Colonic mucosa (tissue), 4 donors: ENCODE measurements around the gene LRMDA. TPM values are rescaled to one million over a fixed set of nuclear protein-coding genes. Genes with fewer than 3 reads are reported as not detected.

ENCODE experiments used
- DNase-seq: peaks from one replicate; pipeline ENCODE4 v3.0.0-alpha.2; 2020
- H3K27ac ChIP-seq: fragments of 200-600 bp; one replicate; pipeline ENCODE4 v1.8.0; 2021
- H3K27me3 ChIP-seq: fragments of 200-600 bp; one replicate; pipeline ENCODE4 v1.8.0; 2021
- H3K36me3 ChIP-seq: fragments of 200-600 bp; one replicate; pipeline ENCODE4 v1.8.0; 2021
- H3K4me1 ChIP-seq: fragments of 200-600 bp; one replicate; pipeline ENCODE4 v1.8.0; 2021; ENCODE audit warnings: mild to moderate bottlenecking
- H3K4me3 ChIP-seq: fragments of 200-600 bp; one replicate; pipeline ENCODE4 v1.8.0; 2021
- H3K9ac ChIP-seq, 2 donors: one replicate each; pipeline ENCODE4 v1.7.0; 2013; ENCODE audit warnings: control low read depth in 2 of 2, low read depth in 2 of 2, low read length in 2 of 2
- H3K9me3 ChIP-seq: fragments of 200-600 bp; one replicate; pipeline ENCODE4 v1.8.0; 2021
- CTCF ChIP-seq: fragments of 200-600 bp; IDR thresholded peaks from one replicate; pipeline ENCODE4 v1.8.0; 2022; ENCODE audit warnings: antibody characterized with exemption, mild to moderate bottlenecking
- intact Hi-C: fragments of 100-400 bp; cut with DNase I; formaldehyde crosslinking; loops from one replicate; pipeline ENCODE4 v1.14.1; 2022
- total RNA-seq, 2 donors: library from RNA; stranded (reverse); fragmentation: NEBNext Ultra II Directional in 1 of 2; extraction: Animal tissue kit (Norgen Biotek cat#: 25700) in 1 of 2; gene quantifications; one replicate each; pipeline ENCODE4 v1.2.1, GENCODE V29; 2021
- donor health status: healthy.
- donor health status: DM: no; HTN: no; CAD: no.
- donor health status: DM: no; HTN: no; CAD: no.

LRMDA gene
- total RNA-seq, 2 donors from 2014 or later = 2.5 to 5.2 TPM

GRCh38 chr10:75928231-75928630 is 496.8 kb downstream of the LRMDA start:
- Histone ChIP-seq H3K27ac (no peak overlapping the region), H3K36me3 (no peaks in the 10 kb centered on the region), H3K27me3 (no peaks in the 10 kb centered on the region), H3K4me1 (no peaks in the 10 kb centered on the region), H3K9me3 (no peaks in the 10 kb centered on the region), H3K4me3 (no peak overlapping the region), H3K9ac (no peak overlapping the region)
- no peak for TF ChIP-seq CTCF
- no peak for DNase-seq
- intact Hi-C loops = no loop called here

GRCh38 chr10:75929630-75930161 is 498.3 kb downstream of the LRMDA start:
- Histone ChIP-seq H3K9me3 (no peaks in the 10 kb centered on the region), H3K9ac (no peak overlapping the region), H3K4me3 (no peak overlapping the region), H3K36me3 (no peaks in the 10 kb centered on the region), H3K4me1 (no peaks in the 10 kb centered on the region), H3K27ac (no peak overlapping the region), H3K27me3 (no peaks in the 10 kb centered on the region)
- TF ChIP-seq CTCF = no peak
- no peak for DNase-seq
- intact Hi-C loops = no loop called here

- Histone ChIP-seq H3K9me3 (no peaks in the 10 kb centered on the region), H3K4me3 (no peak overlapping the region), H3K36me3 (no peaks in the 10 kb centered on the region), H3K27me3 (no peaks in the 10 kb centered on the region), H3K4me1 (no peaks in the 10 kb centered on the region), H3K9ac (no peak overlapping the region), H3K27ac (no peak overlapping the region)
- TF ChIP-seq CTCF = no peak
- no peak for DNase-seq
- intact Hi-C loops = no loop called here
Observed at GRCh38 chr10:75932921-75933320, 501.5 kb downstream of the LRMDA start.

- Histone ChIP-seq H3K9me3 (no peaks in the 10 kb centered on the region), H3K27ac (no peak overlapping the region), H3K36me3 (no peaks in the 10 kb centered on the region), H3K9ac (no peak overlapping the region), H3K4me3 (no peak overlapping the region), H3K4me1 (no peaks in the 10 kb centered on the region), H3K27me3 (no peaks in the 10 kb centered on the region)
- no peak for DNase-seq
- intact Hi-C loops = no loop called here
- TF ChIP-seq CTCF = no peak
Observed at GRCh38 chr10:75935240-75935639, 503.8 kb downstream of the LRMDA start.

- no peaks in the 10 kb centered on the region for H3K36me3 ChIP-seq
- no peak overlapping the region for H3K4me3 ChIP-seq
- H3K9ac ChIP-seq = no peak overlapping the region
- H3K27ac ChIP-seq = no peak overlapping the region
- TF ChIP-seq CTCF = no peak
- H3K9me3 ChIP-seq = no peaks in the 10 kb centered on the region
- intact Hi-C loops = no loop called here
- no peaks in the 10 kb centered on the region for H3K4me1 ChIP-seq
- H3K27me3 ChIP-seq = no peaks in the 10 kb centered on the region
- no peak for DNase-seq
Observed at GRCh38 chr10:75935650-75936400, 504.4 kb downstream of the LRMDA start.
